Measurements from ENCODE around the gene CLDN6. TPM values are rescaled to one million over a fixed set of nuclear protein-coding genes. Genes with fewer than 3 reads are reported as not detected.

CLDN6 gene
- total RNA-seq, 2 experiments from 2014 or later, result not detected

DNA sequence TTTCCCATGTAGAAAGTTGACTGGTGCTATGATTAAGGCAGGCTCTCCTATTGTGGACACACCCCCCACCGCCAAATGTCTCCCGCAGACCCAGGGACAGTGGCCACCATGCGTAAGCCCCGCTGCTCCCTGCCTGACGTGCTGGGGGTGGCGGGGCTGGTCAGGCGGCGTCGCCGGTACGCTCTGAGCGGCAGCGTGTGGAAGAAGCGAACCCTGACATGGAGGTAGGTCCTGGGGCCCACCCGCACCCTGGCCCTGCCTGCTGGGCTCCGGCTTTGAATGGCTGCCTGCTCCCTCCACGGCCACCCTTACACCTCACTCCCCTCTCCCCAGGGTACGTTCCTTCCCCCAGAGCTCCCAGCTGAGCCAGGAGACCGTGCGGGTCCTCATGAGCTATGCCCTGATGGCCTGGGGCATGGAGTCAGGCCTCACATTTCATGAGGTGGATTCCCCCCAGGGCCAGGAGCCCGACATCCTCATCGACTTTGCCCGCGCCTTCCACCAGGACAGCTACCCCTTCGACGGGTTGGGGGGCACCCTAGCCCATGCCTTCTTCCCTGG lies 32.0 kb upstream of the CLDN6 start:
- no TSS peak for BruUV-seq (replicated peaks)
- POLR2A ChIA-PET, result interaction anchor here (1.1 kb wide), 1 partner anchor 18 kb away, joined by 3 read pairs; no protein-coding TSS in a partner anchor

GRCh38 chr16:3047387-3047720 lies 29.4 kb upstream of the CLDN6 start:
- no peak overlapping the region for H3K4me2 ChIP-seq (ENCODE audit: low read length)
- no peaks in the 10 kb centered on the region for H3K36me3 ChIP-seq (ENCODE audit: insufficient read depth, low read length)
- POLR2A ChIA-PET, result interaction anchor here (0.7 kb wide), 1 partner anchor 9 kb away, joined by 3 read pairs; no protein-coding TSS in a partner anchor

More for the DNA sequence above, 32.0 kb upstream of the CLDN6 start:
- H3K9me3 ChIP-seq (ENCODE audit: low read length), result no peaks in the 10 kb centered on the region
- CTCF ChIA-PET (ENCODE audit: unreplicated experiment), result no interaction called here
- no peak overlapping the region for H3K4me2 ChIP-seq (ENCODE audit: low read length)
- DNase-seq (ENCODE audit: low spot score), result no peak
- H3K4me3 ChIP-seq (ENCODE audit: low read depth, low read length, poor library complexity, severe bottlenecking), result no peak overlapping the region
- H3K9me2 ChIP-seq (ENCODE audit: insufficient read depth, low read length), result no peaks in the 10 kb centered on the region
- no peak overlapping the region for H2AFZ ChIP-seq (ENCODE audit: low read length)
- intact Hi-C loops (cut with micrococcal nuclease; ENCODE audit: unreplicated experiment), result no loop called here
- peaks cover 28% of the 10 kb centered on the region for H3K4me1 ChIP-seq (ENCODE audit: insufficient read depth, low read length, poor library complexity, severe bottlenecking)
- no peak overlapping the region for H3K27ac ChIP-seq (ENCODE audit: low read depth, low read length, poor library complexity, severe bottlenecking)
- no peaks in the 10 kb centered on the region for H3K36me3 ChIP-seq (ENCODE audit: insufficient read depth, low read length)
- TF ChIP-seq EZH2phosphoT487 (IDR thresholded peaks at IDR 0.05; ENCODE audit: borderline replicate concordance, low read depth, low read length) (no peak), CTCF (conservative IDR thresholded peaks at IDR 0.05; ENCODE audit: low read length) (no peak)
- H4K20me1 ChIP-seq (ENCODE audit: insufficient read depth, low read length), result no peaks in the 10 kb centered on the region
- no peaks in the 10 kb centered on the region for H3K79me2 ChIP-seq (ENCODE audit: insufficient read depth, low read depth, low read length)

More at GRCh38 chr16:3047387-3047720, 29.4 kb upstream of the CLDN6 start:
- TF ChIP-seq CTCF (conservative IDR thresholded peaks at IDR 0.05; ENCODE audit: low read length), result no peak
- intact Hi-C loops (cut with micrococcal nuclease; ENCODE audit: unreplicated experiment), result no loop called here
- Histone ChIP-seq H3K79me2 (ENCODE audit: insufficient read depth, low read depth, low read length) (no peaks in the 10 kb centered on the region), H3K9me2 (ENCODE audit: insufficient read depth, low read length) (no peaks in the 10 kb centered on the region), H2AFZ (ENCODE audit: low read length) (no peak overlapping the region), H3K9me3 (ENCODE audit: low read length) (no peaks in the 10 kb centered on the region), H4K20me1 (ENCODE audit: insufficient read depth, low read length) (no peaks in the 10 kb centered on the region), H3K4me3 (ENCODE audit: low read depth, low read length, poor library complexity, severe bottlenecking) (no peak overlapping the region), H3K27ac (ENCODE audit: low read depth, low read length, poor library complexity, severe bottlenecking) (no peak overlapping the region), H3K4me1 (ENCODE audit: insufficient read depth, low read length, poor library complexity, severe bottlenecking) (peaks cover 23% of the 10 kb centered on the region)
- no peak for DNase-seq (ENCODE audit: low spot score)
- no TSS peak for BruUV-seq (replicated peaks)
- CTCF ChIA-PET (ENCODE audit: unreplicated experiment), result no interaction called here
